Activated T-cell treated with anti-CD3 and anti-CD28 coated beads, Interleukin-2, amount 50 U/mL, for 4 hours (primary cell): ENCODE data around the gene LAMP5. TPM values are rescaled to one million over a fixed set of nuclear protein-coding genes. Genes with fewer than 3 reads are reported as not detected.

ENCODE experiments used
- ATAC-seq, 2 donors: fragments of 200-7000 bp; cut with Tn5 transposase; one replicate each; pipeline ENCODE4 v1.10.0; 2021
- DNase-seq: peaks from one replicate; pipeline ENCODE4 v3.0.0-alpha.2; 2020
- H3K27me3 Mint-ChIP-seq: one replicate; pipeline ENCODE4 v1.8.0; 2021; ENCODE audit warnings: low read depth, mixed read lengths
- H3K36me3 Mint-ChIP-seq: one replicate; pipeline ENCODE4 v1.8.0; 2022; ENCODE audit warnings: mixed read lengths; ENCODE audit not compliant: insufficient read depth
- H3K4me1 Mint-ChIP-seq: one replicate; pipeline ENCODE4 v1.8.0; 2021; ENCODE audit warnings: low read depth, mixed read lengths
- H3K4me3 Mint-ChIP-seq: one replicate; pipeline ENCODE4 v1.8.0; 2021; ENCODE audit warnings: mild to moderate bottlenecking, moderate library complexity, mixed read lengths
- H3K9me3 Mint-ChIP-seq: one replicate; pipeline ENCODE4 v1.8.0; 2021; ENCODE audit warnings: mixed read lengths
- total RNA-seq, 3 donors: library from RNA; stranded (reverse); gene quantifications; one replicate each; pipeline ENCODE4 v1.2.1, GENCODE V29; 2021

The LAMP5 gene
- total RNA-seq, 3 donors from 2014 or later, result not detected

- DNase-seq, result no peak
- peaks cover 46% of the 10 kb centered on the region for H3K27me3 Mint-ChIP-seq
- no peaks in the 10 kb centered on the region for H3K9me3 Mint-ChIP-seq
- H3K36me3 Mint-ChIP-seq, result no peaks in the 10 kb centered on the region
- no peak overlapping the region for H3K4me3 Mint-ChIP-seq
- ATAC-seq, result no peak
- H3K4me1 Mint-ChIP-seq, result no peaks in the 10 kb centered on the region
Measured at GRCh38 chr20:9508696-9509178, 5.7 kb upstream of the LAMP5 start.

DNA sequence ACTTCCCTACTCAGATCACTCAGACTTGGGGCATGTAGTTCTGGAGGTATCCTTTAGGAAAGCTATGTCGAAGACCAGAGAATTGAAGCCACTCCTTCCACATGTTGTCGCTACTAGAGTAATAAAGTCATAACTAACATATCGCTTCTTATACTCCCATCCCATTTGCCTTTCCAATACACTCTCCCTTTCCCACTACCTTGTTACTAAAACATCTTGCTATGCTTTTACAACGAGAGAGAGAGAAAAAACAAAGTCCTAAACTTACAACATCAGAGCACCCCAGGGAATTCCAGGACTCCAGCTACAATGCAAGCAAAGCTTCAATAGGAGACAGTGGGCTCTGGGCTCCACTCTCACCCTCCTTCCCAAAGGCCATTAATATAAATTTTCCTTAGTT lies 5.1 kb upstream of the LAMP5 start:
- DNase-seq (no peak), ATAC-seq (no peak)
- Mint-ChIP-seq H3K36me3 (no peaks in the 10 kb centered on the region), H3K9me3 (no peaks in the 10 kb centered on the region), H3K27me3 (peaks cover 49% of the 10 kb centered on the region), H3K4me1 (no peaks in the 10 kb centered on the region), H3K4me3 (no peak overlapping the region)

DNA sequence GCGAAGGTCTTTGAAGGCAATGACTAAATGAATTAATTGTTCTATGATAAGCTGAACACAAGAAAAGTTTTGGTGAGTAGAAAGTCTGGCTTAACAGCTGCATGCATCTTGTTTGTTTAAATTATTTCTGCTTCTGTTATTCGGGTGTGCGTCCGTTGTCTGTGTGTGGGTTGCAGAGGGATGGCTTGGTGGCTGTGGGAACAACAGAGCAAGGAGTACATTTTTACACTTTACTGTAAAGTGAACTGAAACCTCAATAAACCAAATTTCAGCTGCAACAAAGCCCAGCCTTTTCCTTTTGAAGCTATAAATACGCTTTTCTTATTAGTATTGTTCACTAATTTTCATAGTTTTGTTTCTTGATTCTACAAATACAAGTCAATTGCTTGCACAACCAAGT lies 3.5 kb upstream of the LAMP5 start:
- no peak for ATAC-seq
- no peaks in the 10 kb centered on the region for H3K36me3 Mint-ChIP-seq

GRCh38 chr20:9514072-9514460 lies 324 bp upstream of the LAMP5 start:
- H3K4me1 Mint-ChIP-seq, result no peaks in the 10 kb centered on the region
- H3K9me3 Mint-ChIP-seq, result no peaks in the 10 kb centered on the region
- no peak overlapping the region for H3K4me3 Mint-ChIP-seq
- no peak for ATAC-seq
- peaks cover 58% of the 10 kb centered on the region for H3K27me3 Mint-ChIP-seq
- no peaks in the 10 kb centered on the region for H3K36me3 Mint-ChIP-seq
- DNase-seq, result no peak

More for the DNA sequence above, 3.5 kb upstream of the LAMP5 start:
- Mint-ChIP-seq H3K4me1 (no peaks in the 10 kb centered on the region), H3K9me3 (no peaks in the 10 kb centered on the region), H3K27me3 (peaks cover 59% of the 10 kb centered on the region), H3K4me3 (no peak overlapping the region)
- no peak for DNase-seq

DNA sequence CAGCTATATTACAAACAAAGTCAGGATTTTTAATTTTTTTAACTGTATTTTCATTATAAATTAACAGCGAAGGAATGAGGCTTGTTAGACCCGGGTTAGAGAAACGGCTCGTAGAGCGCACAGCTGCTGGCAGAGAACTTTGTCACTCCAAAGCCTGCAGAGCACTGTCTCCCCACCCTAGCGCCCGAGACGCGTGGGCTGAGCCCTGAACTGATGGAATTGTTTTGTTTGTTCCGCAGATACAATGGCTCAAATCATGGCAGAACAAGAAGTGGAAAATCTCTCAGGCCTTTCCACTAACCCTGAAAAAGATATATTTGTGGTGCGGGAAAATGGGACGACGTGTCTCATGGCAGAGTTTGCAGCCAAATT lies 810 bp downstream of the LAMP5 start:
- ATAC-seq, result no peak
- no peaks in the 10 kb centered on the region for H3K36me3 Mint-ChIP-seq
- no peaks in the 10 kb centered on the region for H3K4me1 Mint-ChIP-seq
- peak overlapping the region; percentile 5 for H3K4me3 Mint-ChIP-seq
- DNase-seq, result no peak
- H3K9me3 Mint-ChIP-seq, result no peaks in the 10 kb centered on the region
- H3K27me3 Mint-ChIP-seq, result peaks cover 50% of the 10 kb centered on the region

GRCh38 chr20:9515741-9516233 lies 1.4 kb downstream of the LAMP5 start:
- Mint-ChIP-seq H3K4me3 (no peak overlapping the region), H3K27me3 (peaks cover 51% of the 10 kb centered on the region), H3K36me3 (no peaks in the 10 kb centered on the region), H3K4me1 (no peaks in the 10 kb centered on the region), H3K9me3 (no peaks in the 10 kb centered on the region)
- ATAC-seq, result no peak
- no peak for DNase-seq

- Mint-ChIP-seq H3K27me3 (peaks cover 54% of the 10 kb centered on the region), H3K9me3 (no peaks in the 10 kb centered on the region), H3K4me1 (no peaks in the 10 kb centered on the region), H3K36me3 (no peaks in the 10 kb centered on the region), H3K4me3 (no peak overlapping the region)
- DNase-seq (no peak), ATAC-seq (no peak)
Measured at GRCh38 chr20:9516234-9516871, 2.0 kb downstream of the LAMP5 start.

GRCh38 chr20:9517297-9518162 lies 3.1 kb downstream of the LAMP5 start:
- Mint-ChIP-seq H3K4me3 (no peak overlapping the region), H3K36me3 (no peaks in the 10 kb centered on the region), H3K4me1 (no peaks in the 10 kb centered on the region), H3K27me3 (peaks cover 49% of the 10 kb centered on the region), H3K9me3 (no peaks in the 10 kb centered on the region)
- ATAC-seq (no peak), DNase-seq (no peak)

DNA sequence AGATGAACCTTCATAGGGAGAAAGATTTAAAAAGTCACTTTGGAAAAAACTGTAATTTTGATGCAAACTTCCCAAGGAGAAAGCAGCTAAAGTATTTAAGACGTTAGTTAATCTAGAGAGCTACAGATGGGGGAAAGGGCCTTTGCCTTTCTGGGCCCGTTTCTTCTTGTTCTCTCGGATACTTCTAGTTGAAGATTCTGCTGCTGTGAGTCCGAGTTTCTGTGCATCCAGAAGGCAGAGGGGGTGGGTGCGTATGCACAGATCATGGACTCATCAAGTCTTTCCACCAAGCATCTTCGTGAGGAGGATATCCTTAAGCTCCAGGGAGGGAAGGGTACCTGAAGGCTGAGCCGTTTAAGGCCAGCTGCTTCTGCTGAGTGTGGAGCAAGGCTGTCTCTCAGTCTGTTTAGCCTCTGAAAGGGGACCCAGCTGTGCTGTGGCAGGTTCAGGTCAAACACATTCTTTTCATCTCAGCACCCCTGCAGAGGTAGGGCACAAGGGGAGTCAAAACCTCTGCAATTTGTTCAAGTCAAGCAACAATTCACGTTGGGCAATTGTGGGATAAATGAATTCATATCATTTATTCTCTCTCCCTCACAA lies 4.3 kb downstream of the LAMP5 start:
- Mint-ChIP-seq H3K9me3 (no peaks in the 10 kb centered on the region), H3K4me1 (no peaks in the 10 kb centered on the region), H3K27me3 (peaks cover 46% of the 10 kb centered on the region), H3K36me3 (no peaks in the 10 kb centered on the region), H3K4me3 (no peak overlapping the region)
- DNase-seq (no peak), ATAC-seq (no peak)

DNA sequence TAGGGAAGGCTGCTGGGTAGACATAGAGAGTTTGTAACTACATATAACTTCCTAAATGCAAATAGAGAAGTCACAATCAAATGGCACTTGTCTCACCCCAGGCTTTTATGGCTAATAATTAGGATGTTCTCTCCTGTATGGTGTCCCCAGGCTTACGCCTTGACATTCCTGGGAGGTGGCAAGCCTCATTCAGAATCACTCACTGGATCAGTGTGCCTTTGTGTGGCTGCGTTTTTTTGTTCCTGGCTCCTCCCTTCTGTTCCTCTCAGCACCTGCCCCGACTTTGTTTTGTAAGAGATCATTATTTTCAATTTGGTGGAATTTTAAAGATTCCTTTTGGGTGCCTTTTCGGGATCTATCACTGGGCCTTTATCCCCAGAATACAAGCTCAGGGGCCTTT lies 5.7 kb downstream of the LAMP5 start:
- no peak for DNase-seq
- H3K9me3 Mint-ChIP-seq, result no peaks in the 10 kb centered on the region
- no peaks in the 10 kb centered on the region for H3K36me3 Mint-ChIP-seq
- H3K4me1 Mint-ChIP-seq, result no peaks in the 10 kb centered on the region
- peaks cover 36% of the 10 kb centered on the region for H3K27me3 Mint-ChIP-seq
- ATAC-seq, result no peak
- H3K4me3 Mint-ChIP-seq, result no peak overlapping the region

DNA sequence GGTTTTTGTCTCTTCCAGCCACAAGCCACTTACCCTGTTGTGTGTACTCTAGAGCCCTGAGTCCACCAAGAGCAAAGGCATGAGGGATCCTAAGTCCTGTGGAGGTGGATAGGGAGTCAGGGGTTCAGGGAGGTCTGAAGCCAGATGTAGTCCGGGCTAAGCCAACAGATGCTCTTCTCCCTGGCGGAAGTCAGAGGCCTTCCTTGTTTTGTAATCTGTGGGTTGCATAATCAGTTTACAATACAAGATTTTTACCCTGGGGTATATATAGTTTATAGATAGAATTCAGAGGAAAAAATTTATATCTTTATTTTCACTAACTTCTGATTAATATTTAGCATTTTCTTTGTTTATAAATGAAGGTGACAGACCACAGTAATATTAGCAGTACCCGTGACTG lies 9.2 kb downstream of the LAMP5 start:
- H3K27me3 Mint-ChIP-seq, result peaks cover 10% of the 10 kb centered on the region
- H3K4me1 Mint-ChIP-seq, result no peaks in the 10 kb centered on the region
- DNase-seq, result no peak
- no peak for ATAC-seq
- H3K36me3 Mint-ChIP-seq, result no peaks in the 10 kb centered on the region
- no peak overlapping the region for H3K4me3 Mint-ChIP-seq
- no peaks in the 10 kb centered on the region for H3K9me3 Mint-ChIP-seq

DNA sequence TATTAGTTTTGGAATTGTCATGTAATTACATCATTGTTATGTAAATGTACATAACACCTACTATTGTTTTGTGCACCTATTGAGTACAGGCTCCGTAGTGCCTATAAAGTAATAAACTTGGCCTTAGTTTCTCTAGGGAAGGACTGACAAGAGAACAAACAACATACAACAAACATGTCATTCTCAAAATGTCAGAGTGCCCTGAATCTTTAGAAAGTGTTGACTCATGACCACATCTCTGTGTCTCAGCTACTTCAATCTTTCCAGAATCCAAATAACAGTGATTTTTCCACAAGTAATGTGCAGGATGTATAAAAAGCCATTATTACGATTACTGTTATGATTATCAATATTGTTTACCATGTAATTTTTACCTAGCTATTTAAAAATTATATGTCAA lies 17.2 kb downstream of the LAMP5 start:
- Mint-ChIP-seq H3K4me3 (no peak overlapping the region), H3K36me3 (no peaks in the 10 kb centered on the region), H3K9me3 (peaks cover 4% of the 10 kb centered on the region), H3K4me1 (no peaks in the 10 kb centered on the region), H3K27me3 (no peaks in the 10 kb centered on the region)
- no peak for ATAC-seq
- DNase-seq, result no peak

GRCh38 chr20:9532069-9532838 lies 17.9 kb downstream of the LAMP5 start:
- Mint-ChIP-seq H3K4me1 (no peaks in the 10 kb centered on the region), H3K27me3 (no peaks in the 10 kb centered on the region), H3K4me3 (no peak overlapping the region), H3K9me3 (peaks cover 4% of the 10 kb centered on the region), H3K36me3 (no peaks in the 10 kb centered on the region)
- DNase-seq (no peak), ATAC-seq (no peak)

- Mint-ChIP-seq H3K4me1 (no peaks in the 10 kb centered on the region), H3K4me3 (no peak overlapping the region), H3K9me3 (peaks cover 4% of the 10 kb centered on the region), H3K27me3 (no peaks in the 10 kb centered on the region), H3K36me3 (no peaks in the 10 kb centered on the region)
- DNase-seq (no peak), ATAC-seq (no peak)
Measured at GRCh38 chr20:9534025-9534424, 19.6 kb downstream of the LAMP5 start.
